ENCODE measurements around the gene DRD2. TPM values are rescaled to one million over a fixed set of nuclear protein-coding genes. Genes with fewer than 3 reads are reported as not detected.
A peak's percentile ranks its signal among the peaks of the same experiment; 100 is the strongest.

DRD2 gene
- polyA plus RNA-seq, 1 donor: 0.16 TPM

- no peak for DNase-seq (ENCODE audit: low read depth)
Measured at GRCh38 chr11:113484223-113484622, 9.0 kb upstream of the DRD2 start.

GRCh38 chr11:113481672-113482071, 6.5 kb upstream of the DRD2 start:
- DNase-seq (ENCODE audit: low read depth): no peak

GRCh38 chr11:113481226-113481625, 6.0 kb upstream of the DRD2 start:
- no peak for DNase-seq (ENCODE audit: low read depth)

- DNase-seq (ENCODE audit: low read depth): no peak
Measured at GRCh38 chr11:113477321-113477720, 2.1 kb upstream of the DRD2 start.

- no peak for DNase-seq (ENCODE audit: low read depth)
Measured at GRCh38 chr11:113476553-113476952, 1.4 kb upstream of the DRD2 start.

GRCh38 chr11:113474362-113475159, 637 bp downstream of the DRD2 start:
- DNase-seq (ENCODE audit: low read depth): peak; percentile 82

- no peak for DNase-seq (ENCODE audit: low read depth)
Measured at GRCh38 chr11:113473983-113474361, 1.2 kb downstream of the DRD2 start.

- DNase-seq (ENCODE audit: low read depth): no peak
Measured at GRCh38 chr11:113472471-113472870, 2.7 kb downstream of the DRD2 start.

GRCh38 chr11:113470233-113470632, 5.0 kb downstream of the DRD2 start:
- no peak for DNase-seq (ENCODE audit: low read depth)

GRCh38 chr11:113468726-113469345, 6.4 kb downstream of the DRD2 start:
- no peak for DNase-seq (ENCODE audit: low read depth)

GRCh38 chr11:113467545-113467944, 7.7 kb downstream of the DRD2 start:
- DNase-seq (ENCODE audit: low read depth): no peak

- DNase-seq (ENCODE audit: low read depth): no peak
Measured at GRCh38 chr11:113465786-113466185, 9.4 kb downstream of the DRD2 start.

- DNase-seq (ENCODE audit: low read depth): no peak
Measured at GRCh38 chr11:113464416-113464815, 10.8 kb downstream of the DRD2 start.

GRCh38 chr11:113462830-113463229, 12.4 kb downstream of the DRD2 start:
- no peak for DNase-seq (ENCODE audit: low read depth)

GRCh38 chr11:113461639-113462038, 13.6 kb downstream of the DRD2 start:
- no peak for DNase-seq (ENCODE audit: low read depth)

- no peak for DNase-seq (ENCODE audit: low read depth)
Measured at GRCh38 chr11:113460469-113460868, 14.7 kb downstream of the DRD2 start.

- no peak for DNase-seq (ENCODE audit: low read depth)
Measured at GRCh38 chr11:113458189-113458588, 17.0 kb downstream of the DRD2 start.

- DNase-seq (ENCODE audit: low read depth): no peak
Measured at GRCh38 chr11:113457784-113458183, 17.4 kb downstream of the DRD2 start.

GRCh38 chr11:113454455-113454854, 20.7 kb downstream of the DRD2 start:
- no peak for DNase-seq (ENCODE audit: low read depth)

GRCh38 chr11:113449743-113450142, 25.5 kb downstream of the DRD2 start:
- DNase-seq (ENCODE audit: low read depth): no peak

GRCh38 chr11:113448316-113448677, 26.9 kb downstream of the DRD2 start:
- no peak for DNase-seq (ENCODE audit: low read depth)

GRCh38 chr11:113447621-113448315, 27.4 kb downstream of the DRD2 start:
- no peak for DNase-seq (ENCODE audit: low read depth)

GRCh38 chr11:113446938-113447337, 28.3 kb downstream of the DRD2 start:
- no peak for DNase-seq (ENCODE audit: low read depth)
